T-helper 9 cell (primary cell): ENCODE data around the gene LILRB1.
"Not testable (repeated sequence)": the region's sequence is repeated elsewhere in the genome, so short reads cannot be mapped to it uniquely, and the experiment has no call there.

ENCODE experiments used
- DNase-seq: peaks from one replicate; pipeline ENCODE4 v3.0.0-alpha.2; 2020

LILRB1 gene

DNA sequence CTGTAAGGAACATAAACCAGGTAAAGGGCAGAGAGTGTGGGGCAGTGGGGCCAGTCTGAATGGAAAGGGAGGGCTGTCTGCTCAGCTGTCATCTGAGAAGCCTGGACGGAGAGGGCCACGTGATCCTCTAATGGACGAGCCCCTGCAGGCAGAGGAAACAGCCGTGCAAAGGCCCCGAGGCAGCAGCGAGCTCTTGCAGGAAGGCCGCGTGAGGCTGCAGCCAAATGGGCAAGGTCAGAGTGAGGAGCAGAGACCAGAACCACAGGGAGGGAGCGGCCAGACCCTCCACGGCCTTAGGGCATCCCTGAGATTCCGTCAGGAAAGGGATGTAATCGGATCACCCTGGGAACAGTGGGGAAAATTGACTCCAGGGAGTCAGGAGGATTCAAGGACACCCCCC, 36.9 kb downstream of the LILRB1 start:
- DNase-seq = no peak

DNA sequence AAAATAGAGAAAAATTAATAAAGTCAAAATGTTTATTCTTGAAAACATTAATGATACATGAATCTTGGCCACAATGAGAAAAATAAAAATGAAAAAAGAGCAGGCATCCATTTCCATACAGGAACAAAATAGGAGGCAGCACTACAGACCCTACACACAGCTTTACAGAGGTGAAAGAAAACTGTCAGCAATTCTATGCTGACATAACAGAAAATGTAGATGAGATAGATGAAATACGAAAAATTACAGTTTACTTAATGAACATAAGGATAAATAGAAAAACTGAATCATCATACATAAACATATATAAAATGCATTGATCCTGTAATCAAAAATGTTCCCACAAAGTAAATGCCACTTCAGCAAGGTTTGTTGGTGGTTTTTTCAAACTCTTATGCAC, 38.1 kb downstream of the LILRB1 start:
- DNase-seq = no peak

DNA sequence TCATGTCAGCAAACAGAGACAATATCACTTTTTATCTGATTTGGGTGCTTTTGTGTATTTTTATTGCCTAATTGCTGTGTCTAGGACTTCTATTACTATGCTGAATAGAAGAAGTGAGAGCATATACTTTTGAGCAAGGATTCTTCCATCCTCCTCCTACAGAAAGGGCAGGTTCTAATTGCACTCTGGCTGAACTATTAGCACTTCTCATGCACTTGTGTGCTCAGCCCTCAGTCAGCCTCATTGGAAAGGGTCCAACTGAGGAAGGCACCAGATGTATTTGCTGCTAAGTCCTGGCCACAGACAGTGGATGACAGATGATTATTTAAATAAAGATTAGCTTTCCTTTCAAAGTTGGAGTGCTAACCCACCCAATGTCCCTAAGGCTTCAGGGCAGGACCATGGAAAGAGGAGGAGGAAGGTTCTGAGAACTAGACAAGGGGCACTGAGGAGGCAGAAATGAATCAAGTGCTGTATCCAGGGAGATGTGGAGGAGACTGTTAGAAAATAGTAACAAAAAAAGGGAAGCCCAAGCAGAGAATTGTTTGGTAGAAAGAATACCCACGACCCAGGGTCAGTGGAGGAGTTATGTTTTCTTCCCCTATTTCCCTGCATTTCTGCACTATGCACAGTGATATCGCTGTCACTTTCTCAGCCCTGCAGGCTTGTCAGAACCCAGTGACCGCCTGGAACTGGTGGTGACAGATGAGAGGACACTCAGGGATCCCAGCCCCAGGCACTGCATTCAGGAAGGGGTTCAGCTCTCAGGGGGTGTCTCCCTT, 40.5 kb downstream of the LILRB1 start:
- no peak for DNase-seq

DNA sequence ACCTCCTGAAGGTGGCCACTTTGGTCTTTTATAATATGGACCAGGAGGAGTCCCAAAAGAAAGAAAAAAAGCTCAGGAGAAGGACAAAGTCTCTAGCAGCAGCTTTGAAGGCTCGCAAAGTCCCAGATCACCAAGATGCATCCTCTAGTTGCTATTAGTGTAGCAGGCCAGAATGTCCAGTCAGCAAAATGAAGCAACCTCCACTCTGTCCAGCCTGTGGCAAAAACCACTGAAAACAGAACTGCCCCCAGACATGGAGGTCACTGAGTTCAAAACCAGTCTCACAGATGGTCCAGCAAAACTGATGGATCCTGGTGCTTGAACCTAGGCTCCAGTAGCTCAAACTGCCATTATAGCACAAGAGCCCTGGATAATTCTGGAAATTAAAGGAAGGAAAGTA, 42.9 kb downstream of the LILRB1 start:
- no peak for DNase-seq

DNA sequence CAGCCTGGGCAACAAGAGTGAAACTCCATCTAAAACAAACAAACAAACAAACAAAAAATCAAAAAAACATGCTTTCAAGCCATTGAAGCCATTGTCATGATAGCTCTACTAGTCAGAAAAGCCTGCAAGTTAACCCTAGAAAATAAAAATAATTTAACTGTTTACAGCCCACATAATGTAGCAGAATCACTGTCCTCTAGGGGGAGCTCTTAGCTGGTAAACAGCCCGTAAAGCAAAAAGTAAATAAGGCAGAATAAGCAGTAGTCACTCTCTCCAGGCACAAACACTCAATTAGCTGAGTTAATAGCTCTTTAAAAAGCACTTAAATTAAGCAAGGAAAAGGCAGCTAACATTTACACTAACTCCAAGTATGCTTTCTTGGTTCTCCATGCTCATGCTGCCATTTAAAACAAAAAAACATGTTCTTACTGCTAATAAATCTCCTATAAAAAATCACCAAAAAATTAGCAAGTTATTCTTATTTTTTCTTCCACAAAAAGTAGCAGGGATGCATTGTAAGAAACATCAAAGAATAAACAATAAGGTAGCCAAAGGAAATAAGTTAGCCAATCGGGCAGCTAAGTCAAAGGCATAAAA, 43.8 kb downstream of the LILRB1 start:
- DNase-seq = no peak

DNA sequence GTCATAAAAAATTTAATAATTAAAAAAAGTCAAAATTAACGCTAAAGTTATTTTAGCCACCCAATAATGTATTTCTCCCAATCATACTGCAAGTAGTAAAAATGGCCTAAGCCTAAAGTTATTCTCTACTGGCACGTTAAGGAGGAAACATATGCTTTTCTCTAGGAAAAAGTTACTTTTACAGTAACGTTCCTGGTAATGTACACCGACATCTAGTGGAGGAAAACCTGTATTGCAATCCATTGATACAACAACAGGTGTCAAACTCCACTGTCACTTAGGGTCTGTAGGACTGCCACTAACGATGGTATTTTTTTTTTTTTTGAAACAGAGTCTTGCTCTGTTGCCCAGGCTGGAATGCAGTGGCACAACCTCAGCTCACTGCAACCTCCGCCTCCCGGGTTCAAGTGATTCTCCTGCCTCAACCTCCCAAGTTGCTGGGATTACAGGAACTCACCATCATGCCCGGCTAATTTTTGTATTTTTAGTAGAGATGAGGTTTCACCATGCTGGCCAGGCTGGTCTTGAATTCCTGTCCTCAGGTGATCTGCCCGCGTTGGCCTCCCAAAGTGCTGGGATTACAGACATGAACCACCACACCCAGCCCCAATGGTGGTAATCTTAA, 46.0 kb downstream of the LILRB1 start:
- DNase-seq = not testable (repeated sequence)

DNA sequence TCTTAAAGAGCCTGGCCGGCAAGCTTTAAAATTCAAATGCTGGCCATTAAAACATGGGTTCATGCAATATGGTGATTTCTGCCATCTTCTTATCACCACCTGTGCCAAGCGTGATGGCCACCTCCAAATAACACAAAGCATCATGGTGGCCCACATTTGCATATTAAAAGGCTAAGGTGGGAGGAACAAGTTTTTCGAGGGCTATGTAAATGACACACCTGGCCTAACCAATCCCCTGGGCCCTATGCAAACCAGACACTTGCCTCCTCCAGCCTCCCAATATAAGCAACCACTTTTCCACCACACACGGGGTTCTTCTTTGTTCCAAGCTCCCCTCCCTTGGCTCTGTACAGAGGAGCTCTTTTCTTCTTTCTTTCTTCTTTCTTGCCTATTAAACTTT, 46.9 kb downstream of the LILRB1 start:
- DNase-seq = no peak

DNA sequence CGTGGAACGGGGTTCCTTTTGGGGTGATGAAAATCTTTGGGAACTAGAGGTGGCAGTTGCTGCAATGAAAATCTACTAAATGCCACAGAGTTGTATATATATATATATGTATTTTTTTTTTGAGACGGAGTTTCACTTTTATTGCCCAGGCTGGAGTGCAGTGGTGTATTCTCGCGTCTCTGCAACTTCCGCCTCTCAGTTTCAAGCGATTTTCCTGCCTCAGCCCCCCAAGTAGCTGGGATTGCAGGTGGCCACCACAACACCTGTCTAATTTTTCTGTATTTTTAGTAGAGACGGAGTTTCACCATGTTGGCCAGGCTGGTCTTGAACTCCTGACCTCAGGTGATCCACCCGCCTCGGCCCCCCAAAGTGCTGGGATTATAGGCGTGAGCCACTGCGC, 51.3 kb downstream of the LILRB1 start:
- not testable (repeated sequence) for DNase-seq

DNA sequence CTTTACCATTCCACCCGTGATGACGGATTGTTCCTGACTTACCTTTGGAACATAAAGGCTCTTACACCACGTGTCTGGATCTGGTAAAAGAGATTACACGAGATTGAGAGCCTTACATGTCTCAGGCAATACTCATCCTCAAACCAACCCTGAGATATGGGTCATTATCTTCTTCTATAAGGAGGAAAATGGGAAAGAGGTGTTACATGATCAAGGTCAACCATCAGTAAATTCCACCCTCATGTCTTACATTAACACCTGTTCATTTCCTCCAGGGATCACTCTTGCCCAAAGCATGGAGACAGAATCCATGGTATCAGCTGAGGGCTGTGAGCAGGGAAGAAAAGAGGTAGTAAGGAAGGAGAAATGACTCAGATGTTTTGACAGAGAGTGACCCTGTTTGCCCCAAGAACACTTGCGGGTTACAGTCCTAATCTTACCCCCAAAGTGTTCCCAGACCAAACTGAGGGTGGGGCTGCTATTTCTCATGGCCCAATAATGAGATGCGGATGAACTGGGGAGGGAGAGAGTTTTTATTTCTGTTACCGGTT, 52.1 kb downstream of the LILRB1 start:
- DNase-seq = no peak

DNA sequence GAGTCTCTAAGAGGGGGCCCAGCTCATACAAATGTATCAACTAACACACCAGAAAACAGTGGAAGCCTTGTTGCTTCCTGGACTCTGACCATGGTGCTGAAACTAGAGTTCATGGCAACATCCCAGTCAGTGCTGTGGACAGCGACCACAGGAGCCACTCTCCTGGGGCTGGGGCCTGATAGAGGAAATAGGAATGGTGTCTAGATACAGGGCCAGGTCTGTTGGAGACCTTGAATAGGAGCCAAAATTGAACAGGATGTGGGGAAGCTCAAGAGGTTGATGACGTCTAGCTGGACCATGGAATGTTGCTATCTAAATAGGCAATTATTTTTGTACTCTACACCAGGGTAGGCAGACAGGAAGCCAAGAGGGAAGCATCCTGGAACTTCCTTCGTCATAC, 54.2 kb downstream of the LILRB1 start:
- no peak for DNase-seq
